ENCODE measurements around the gene CENPE. TPM values are rescaled to one million over a fixed set of nuclear protein-coding genes. Genes with fewer than 3 reads are reported as not detected.

Gene CENPE
- total RNA-seq, 1 experiment from 2014 or later: 38.1 TPM

DNA sequence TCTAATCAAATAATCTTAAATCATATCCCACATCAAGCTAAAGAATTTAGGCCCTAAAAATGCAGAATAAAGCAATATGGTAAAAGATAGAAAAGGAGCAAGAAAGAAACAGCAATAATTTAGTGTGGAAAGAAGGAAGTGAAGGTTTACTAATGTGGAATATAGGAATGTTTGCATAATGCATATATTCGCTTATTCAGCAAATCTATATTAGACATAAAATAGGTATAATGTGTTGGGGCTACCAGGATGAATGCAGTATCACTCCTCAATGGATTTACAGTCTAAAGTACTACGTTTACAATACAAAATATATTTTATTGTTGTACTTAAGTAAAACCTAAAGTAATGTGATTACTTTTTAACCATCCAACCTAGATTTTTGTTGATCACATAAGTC lies 4.7 kb downstream of the CENPE start:
- H2BK20ac ChIP-seq (ENCODE audit: low read depth, low read length, poor library complexity, severe bottlenecking): no peak overlapping the region
- H3T11ph ChIP-seq (ENCODE audit: low read length): no peak overlapping the region
- H3K9ac ChIP-seq (ENCODE audit: extremely low read depth, insufficient read length, low read length): no peak overlapping the region
- H3K4me2 ChIP-seq (ENCODE audit: insufficient read depth, insufficient read length, low read length): no peak overlapping the region
- no peak overlapping the region for H2BK120ac ChIP-seq (ENCODE audit: low read depth, low read length, poor library complexity, severe bottlenecking)
- H2BK5ac ChIP-seq (ENCODE audit: insufficient read length, low read length): no peak overlapping the region
- no peak overlapping the region for H2BK15ac ChIP-seq (ENCODE audit: low read depth, low read length)
- H3K79me1 ChIP-seq (ENCODE audit: insufficient read depth, low read depth, low read length, poor library complexity, severe bottlenecking): no peaks in the 10 kb centered on the region
- Mint-ChIP-seq H3K27ac (no peak overlapping the region), H3K36me3 (ENCODE audit: insufficient read depth in 1 of 3, low read depth in 3 of 3) (peaks cover 54 to 69% (median 67%) of the 10 kb centered on the region in 3 experiments), H3K9me3 (no peaks in the 10 kb centered on the region), H3K4me3 (no peak overlapping the region), H3K27me3 (ENCODE audit: low read depth) (no peaks in the 10 kb centered on the region), H3K4me1 (peaks cover 10 to 12% of the 10 kb centered on the region in 2 experiments)
- no peaks in the 10 kb centered on the region for H3K27me3 ChIP-seq (ENCODE audit: insufficient read depth, low read length)
- no peak overlapping the region for H2BK12ac ChIP-seq (ENCODE audit: insufficient read length, low read depth, low read length)
- TF ChIP-seq, protein P1, sequence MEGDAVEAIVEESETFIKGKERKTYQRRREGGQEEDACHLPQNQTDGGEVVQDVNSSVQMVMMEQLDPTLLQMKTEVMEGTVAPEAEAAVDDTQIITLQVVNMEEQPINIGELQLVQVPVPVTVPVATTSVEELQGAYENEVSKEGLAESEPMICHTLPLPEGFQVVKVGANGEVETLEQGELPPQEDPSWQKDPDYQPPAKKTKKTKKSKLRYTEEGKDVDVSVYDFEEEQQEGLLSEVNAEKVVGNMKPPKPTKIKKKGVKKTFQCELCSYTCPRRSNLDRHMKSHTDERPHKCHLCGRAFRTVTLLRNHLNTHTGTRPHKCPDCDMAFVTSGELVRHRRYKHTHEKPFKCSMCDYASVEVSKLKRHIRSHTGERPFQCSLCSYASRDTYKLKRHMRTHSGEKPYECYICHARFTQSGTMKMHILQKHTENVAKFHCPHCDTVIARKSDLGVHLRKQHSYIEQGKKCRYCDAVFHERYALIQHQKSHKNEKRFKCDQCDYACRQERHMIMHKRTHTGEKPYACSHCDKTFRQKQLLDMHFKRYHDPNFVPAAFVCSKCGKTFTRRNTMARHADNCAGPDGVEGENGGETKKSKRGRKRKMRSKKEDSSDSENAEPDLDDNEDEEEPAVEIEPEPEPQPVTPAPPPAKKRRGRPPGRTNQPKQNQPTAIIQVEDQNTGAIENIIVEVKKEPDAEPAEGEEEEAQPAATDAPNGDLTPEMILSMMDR (conservative IDR thresholded peaks at IDR 0.05): no peak
- no peak overlapping the region for H4K8ac ChIP-seq (replicated peaks; ENCODE audit: insufficient read length, low read depth, low read length)
- H3K4ac ChIP-seq (ENCODE audit: low read depth, low read length): no peak overlapping the region
- H3K56ac ChIP-seq (ENCODE audit: insufficient read length, low read depth, low read length): no peak overlapping the region
- no peaks in the 10 kb centered on the region for H4K20me1 ChIP-seq (ENCODE audit: control insufficient read depth, insufficient read depth, insufficient read length)
- no peak overlapping the region for H2AK5ac ChIP-seq (ENCODE audit: insufficient read length, low read length)
- DNase-seq: no peak
- no peak overlapping the region for H3K14ac ChIP-seq (ENCODE audit: insufficient read depth, low read length)
- no peaks in the 10 kb centered on the region for H3K4me1 ChIP-seq (ENCODE audit: insufficient read depth, low read length)
- peaks cover 2% of the 10 kb centered on the region for H3K23me2 ChIP-seq (ENCODE audit: insufficient read length, low read depth, low read length, poor library complexity, severe bottlenecking)
- H3K27ac ChIP-seq (ENCODE audit: insufficient read length, low read depth, low read length): no peak overlapping the region
- no peaks in the 10 kb centered on the region for H3K9me3 ChIP-seq (ENCODE audit: control insufficient read depth, low read depth, low read length)
- no peak overlapping the region for H3K18ac ChIP-seq (ENCODE audit: insufficient read length, low read depth, low read length)
- no peaks in the 10 kb centered on the region; the same call in 1 of the 2 replicates for H3K79me2 ChIP-seq (ENCODE audit: insufficient read depth, low read length)
- no peak overlapping the region for H3K23ac ChIP-seq (ENCODE audit: insufficient read length, low read depth, low read length)
- no peak overlapping the region for H4K5ac ChIP-seq (ENCODE audit: insufficient read length, low read depth, low read length)
- H2AFZ ChIP-seq (ENCODE audit: low read length): no peak overlapping the region
- no CpG with 5 or more reads among the region's 2 CpGs for WGBS (ENCODE audit: extremely low coverage, insufficient read length, low lambda C conversion rate)
- no peak overlapping the region for H4K91ac ChIP-seq (ENCODE audit: insufficient read length, low read depth, low read length)

All from H9 (cell line).